GM13977 (cell line): ENCODE results near the gene RASA3.

Experiments used
- DNase-seq: peaks from one replicate; pipeline ENCODE4 v3.0.0; 2012; ENCODE audit warnings: low spot score
- in situ Hi-C: fragments of 300-500 bp; cut with MboI; formaldehyde crosslinking; loops from one replicate; pipeline ENCODE4 v1.12.0; 2022; ENCODE audit warnings: low sequenced_read_pairs, low pct_unique_long_range_greater_than_20kb, mixed read lengths, inconsistent platforms; ENCODE audit not compliant: unreplicated experiment
- TF ChIP-seq, protein P1 (sequence below): IDR thresholded peaks from 2 replicates; pipeline ENCODE4 v1.5.1; 2012; ENCODE audit warnings: mild to moderate bottlenecking, control low read depth; ENCODE audit not compliant: insufficient read depth; ENCODE audit errors: extremely low read depth, missing control alignments

Gene RASA3

DNA sequence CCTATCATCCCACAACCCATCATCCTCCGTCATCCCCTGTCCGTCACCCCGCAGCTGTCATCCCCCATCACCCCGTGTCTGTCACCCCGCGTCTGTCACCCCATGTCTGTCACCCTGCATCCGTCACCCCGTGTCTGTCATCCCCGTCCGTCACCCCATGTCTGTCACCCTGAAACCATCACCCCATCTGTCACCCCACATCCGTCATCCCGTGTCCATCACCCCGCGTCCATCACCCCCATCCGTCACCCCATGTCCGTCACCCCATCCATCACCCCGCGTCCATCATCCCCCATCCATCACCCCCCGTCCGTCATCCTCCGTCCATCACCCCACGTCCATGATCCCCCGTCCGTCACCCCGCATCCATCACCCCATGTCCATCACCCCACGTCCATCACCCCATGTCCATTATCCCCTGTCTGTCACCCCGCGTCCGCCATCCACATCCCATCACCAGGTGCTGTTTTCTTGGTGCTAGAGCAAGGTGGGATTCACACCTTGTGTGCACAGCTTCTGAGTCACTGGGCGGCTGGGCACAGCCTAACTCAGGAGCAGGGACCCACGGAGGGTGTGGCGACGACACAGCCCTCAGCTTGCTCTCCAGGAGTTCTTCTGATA, 24.2 kb downstream of the RASA3 start:
- DNase-seq = no peak
- TF ChIP-seq, protein P1, sequence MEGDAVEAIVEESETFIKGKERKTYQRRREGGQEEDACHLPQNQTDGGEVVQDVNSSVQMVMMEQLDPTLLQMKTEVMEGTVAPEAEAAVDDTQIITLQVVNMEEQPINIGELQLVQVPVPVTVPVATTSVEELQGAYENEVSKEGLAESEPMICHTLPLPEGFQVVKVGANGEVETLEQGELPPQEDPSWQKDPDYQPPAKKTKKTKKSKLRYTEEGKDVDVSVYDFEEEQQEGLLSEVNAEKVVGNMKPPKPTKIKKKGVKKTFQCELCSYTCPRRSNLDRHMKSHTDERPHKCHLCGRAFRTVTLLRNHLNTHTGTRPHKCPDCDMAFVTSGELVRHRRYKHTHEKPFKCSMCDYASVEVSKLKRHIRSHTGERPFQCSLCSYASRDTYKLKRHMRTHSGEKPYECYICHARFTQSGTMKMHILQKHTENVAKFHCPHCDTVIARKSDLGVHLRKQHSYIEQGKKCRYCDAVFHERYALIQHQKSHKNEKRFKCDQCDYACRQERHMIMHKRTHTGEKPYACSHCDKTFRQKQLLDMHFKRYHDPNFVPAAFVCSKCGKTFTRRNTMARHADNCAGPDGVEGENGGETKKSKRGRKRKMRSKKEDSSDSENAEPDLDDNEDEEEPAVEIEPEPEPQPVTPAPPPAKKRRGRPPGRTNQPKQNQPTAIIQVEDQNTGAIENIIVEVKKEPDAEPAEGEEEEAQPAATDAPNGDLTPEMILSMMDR = no peak
- in situ Hi-C loops = no loop called here

DNA sequence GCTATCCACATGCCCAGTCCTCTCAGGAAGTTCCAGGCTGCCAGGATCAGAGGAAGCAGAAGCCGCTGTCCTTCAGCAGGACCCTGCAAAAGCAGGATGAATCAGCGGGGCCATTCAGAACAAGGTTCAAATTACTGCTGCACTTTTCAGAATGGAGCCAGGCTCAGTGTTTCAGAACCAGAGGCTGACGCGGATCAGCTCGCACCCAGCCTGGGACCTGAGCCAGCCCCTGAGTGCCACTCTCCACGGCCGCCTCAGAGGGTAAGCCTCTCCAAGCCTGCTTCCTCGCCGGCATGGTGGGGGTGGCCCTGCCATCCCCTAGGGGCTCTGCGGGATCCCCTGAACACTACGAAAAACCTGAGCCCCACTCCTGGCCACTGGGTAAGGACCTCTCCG, 24.7 kb downstream of the RASA3 start:
- in situ Hi-C loops = no loop called here
- TF ChIP-seq, protein P1 = no peak
- DNase-seq = no peak

DNA sequence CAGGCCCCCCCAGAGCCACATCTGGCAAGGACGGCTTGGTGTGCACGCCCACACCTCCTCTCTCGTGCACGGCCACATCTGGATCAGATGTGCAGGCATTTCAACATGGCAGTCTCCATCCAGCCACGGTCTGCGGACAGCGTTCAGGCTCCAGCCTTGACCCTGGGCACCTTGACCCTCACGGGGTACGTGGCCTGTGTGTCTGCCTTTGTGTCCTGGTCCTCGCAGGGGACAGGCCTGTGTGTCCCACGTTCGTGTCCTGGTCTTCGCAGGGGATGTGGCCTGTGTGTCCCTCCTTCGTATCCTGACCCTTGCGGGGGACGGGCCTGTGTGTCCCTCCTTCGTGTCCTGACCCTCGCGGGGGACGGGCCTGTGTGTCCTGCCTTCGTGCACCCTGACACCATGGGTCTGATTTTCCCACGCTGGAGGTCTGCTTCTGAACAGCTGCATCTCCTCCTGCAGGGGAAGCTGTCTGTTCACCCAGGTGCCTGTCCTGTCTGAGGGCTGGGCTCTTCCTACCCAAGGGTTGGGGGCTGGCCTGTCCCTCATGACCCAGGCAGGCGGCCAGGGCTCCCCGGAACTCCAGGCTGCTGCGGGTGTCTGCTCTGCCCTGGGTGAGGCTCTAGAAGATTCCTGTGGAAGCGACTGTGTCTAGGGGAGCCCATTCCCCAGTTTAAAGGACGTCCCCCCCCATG, 25.3 kb downstream of the RASA3 start:
- no peak for DNase-seq
- in situ Hi-C loops = no loop called here
- TF ChIP-seq, protein P1 = no peak

DNA sequence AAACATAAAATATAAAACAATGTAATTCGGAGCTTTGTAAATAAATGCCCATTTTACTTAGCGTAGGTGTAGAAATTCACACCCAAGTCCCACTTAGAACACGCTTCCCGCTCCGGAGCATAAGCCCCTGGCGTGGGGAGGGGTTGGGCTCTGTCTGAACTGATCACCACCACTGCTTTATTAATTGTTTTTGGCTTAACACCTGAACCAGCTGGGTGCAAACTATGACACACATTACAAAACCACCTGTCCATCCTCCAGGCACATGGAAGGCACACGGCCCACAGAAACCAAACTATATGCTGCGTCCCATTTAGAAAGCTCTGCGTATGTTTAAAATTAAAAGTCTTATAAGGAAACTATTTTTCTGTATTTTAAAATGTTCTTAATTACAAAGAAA, 25.9 kb downstream of the RASA3 start:
- TF ChIP-seq, protein P1 = no peak
- in situ Hi-C loops = no loop called here

DNA sequence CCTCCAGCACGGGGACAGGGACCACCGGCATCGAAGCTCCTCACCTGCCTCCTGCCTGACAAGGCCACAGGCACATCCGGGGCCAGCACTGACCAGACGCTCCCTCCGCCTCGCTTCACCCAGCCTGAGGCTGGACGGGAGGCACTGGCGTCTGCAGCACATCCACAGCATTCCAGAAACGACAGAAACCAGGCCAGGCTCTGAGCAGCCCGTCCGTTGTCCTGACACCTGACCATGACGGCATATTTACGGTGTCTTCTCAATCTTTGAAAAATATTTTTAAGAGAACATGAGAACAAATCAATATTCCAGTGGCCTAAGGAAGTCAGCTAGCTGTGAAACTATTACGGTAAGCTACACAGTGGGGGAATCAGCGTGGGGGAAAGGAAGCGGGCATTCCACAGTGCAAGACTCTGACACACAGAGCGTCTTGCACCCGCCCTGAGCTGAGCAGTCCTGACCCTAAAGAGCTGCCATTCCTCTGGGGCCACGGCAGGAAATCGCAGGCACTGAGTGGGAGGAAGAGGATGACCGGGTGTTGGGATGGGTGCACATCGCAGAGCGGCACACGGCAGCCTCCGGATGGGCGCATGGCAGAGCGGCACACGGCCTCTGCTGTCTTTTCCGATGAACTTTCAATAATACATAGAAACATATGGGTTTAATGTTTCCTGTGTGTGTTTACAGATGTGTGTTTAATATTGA, 26.8 kb downstream of the RASA3 start:
- in situ Hi-C loops = no loop called here
- TF ChIP-seq, protein P1 = no peak
- DNase-seq = no peak

More for the DNA sequence above, 25.9 kb downstream of the RASA3 start:
- no peak for DNase-seq

DNA sequence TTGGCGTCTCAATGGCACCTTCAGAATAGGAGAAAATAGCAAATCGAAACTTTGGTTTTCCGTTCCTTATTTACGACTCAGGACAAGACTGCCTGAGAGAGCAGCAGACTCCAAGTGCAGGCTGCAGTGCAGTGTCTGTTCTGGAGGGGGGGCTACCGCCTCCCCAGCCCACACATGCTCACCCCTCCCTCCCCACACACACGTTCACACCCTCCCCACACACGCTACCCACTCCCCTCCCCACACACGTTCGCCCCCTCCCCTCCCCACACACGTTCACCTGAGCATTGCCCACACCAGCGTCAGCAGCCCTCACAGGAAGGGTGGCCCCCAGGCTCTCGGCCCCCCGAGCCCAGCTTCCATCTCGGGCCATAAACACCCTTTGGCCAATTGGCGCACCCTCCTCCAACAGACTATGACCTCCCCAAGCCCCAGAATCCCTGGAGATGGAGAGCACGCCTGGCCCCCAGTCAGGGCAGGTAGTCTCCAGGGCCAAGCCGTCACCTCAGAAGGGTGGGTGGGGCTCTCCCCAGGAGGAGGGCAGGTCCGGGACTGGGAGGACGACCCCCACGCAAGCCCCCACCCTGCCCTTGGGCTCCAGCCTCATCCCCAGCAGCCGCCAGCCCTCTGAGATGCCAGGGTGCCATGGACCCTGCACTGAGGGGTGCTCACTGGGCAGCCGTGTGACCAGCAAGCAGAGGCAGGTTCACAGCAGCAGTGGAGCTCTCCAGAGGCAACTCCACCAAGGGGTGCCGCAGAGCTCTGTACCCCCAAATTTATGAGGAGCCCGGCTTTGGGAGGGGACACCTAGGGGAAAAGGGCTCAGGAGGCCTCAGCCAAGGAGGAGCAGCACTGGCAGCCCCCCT, 27.5 kb downstream of the RASA3 start:
- no peak for DNase-seq
- in situ Hi-C loops = no loop called here
- TF ChIP-seq, protein P1 = no peak
